AG09309 (cell line): Measurements from ENCODE around the gene CPNE7.

ENCODE experiments used
- DNase-seq: peaks from one replicate; pipeline ENCODE4 v3.0.0-alpha.2; 2010; ENCODE audit warnings: low read depth
- H3K4me3 ChIP-seq: 2 replicates; pipeline ENCODE4 v1.5.1; 2011; ENCODE audit warnings: mild to moderate bottlenecking, low read depth, low read length, moderate library complexity; ENCODE audit not compliant: control insufficient read depth
- TF ChIP-seq, protein P1 (sequence below): IDR thresholded peaks from 2 replicates; pipeline ENCODE4 v1.5.1; 2011; ENCODE audit warnings: mild to moderate bottlenecking, low read depth, low read length, inconsistent platforms; ENCODE audit not compliant: insufficient read depth, control insufficient read depth; ENCODE audit errors: missing control alignments

The CPNE7 gene

DNA sequence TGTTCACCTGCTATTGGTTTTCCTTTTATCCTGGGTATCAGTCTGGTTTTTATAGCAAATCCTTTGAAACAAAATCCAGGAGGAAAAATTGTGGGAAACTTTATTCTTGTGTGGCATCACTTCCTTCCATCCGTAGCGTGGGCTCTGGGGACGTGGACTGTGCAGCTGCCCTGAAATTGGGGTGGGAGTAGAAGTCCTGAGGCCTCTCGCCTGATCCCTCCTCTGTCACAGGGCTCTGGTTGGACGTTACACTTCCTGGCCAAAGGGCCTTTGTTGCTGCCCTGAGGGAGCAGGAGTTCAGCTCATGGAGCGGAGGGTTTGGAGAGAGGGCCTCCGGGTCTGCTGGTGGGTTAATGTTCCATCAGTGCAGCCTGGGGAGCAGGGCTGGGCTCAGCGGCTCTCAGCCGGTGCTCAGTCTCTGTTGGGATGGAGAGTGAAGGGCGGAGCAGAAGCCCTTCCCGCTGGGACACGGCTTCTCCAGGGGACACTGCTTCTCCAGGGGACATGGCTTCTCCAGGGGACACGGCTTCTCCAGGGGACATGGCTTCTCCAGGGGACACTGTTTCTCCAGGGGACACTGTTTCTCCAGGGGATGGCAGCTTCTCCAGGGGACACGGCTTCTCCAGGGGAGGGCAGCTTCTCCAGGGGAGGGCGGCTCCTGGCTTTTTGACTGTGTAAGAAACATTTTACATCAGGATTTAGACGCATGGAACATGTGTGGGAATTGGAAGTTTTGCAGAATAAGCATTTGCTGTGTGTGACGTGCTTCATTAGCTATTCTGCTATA is 30.3 kb upstream of the CPNE7 start:
- TF ChIP-seq, protein P1, sequence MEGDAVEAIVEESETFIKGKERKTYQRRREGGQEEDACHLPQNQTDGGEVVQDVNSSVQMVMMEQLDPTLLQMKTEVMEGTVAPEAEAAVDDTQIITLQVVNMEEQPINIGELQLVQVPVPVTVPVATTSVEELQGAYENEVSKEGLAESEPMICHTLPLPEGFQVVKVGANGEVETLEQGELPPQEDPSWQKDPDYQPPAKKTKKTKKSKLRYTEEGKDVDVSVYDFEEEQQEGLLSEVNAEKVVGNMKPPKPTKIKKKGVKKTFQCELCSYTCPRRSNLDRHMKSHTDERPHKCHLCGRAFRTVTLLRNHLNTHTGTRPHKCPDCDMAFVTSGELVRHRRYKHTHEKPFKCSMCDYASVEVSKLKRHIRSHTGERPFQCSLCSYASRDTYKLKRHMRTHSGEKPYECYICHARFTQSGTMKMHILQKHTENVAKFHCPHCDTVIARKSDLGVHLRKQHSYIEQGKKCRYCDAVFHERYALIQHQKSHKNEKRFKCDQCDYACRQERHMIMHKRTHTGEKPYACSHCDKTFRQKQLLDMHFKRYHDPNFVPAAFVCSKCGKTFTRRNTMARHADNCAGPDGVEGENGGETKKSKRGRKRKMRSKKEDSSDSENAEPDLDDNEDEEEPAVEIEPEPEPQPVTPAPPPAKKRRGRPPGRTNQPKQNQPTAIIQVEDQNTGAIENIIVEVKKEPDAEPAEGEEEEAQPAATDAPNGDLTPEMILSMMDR = no peak
- H3K4me3 ChIP-seq = no peak overlapping the region
- no peak for DNase-seq

DNA sequence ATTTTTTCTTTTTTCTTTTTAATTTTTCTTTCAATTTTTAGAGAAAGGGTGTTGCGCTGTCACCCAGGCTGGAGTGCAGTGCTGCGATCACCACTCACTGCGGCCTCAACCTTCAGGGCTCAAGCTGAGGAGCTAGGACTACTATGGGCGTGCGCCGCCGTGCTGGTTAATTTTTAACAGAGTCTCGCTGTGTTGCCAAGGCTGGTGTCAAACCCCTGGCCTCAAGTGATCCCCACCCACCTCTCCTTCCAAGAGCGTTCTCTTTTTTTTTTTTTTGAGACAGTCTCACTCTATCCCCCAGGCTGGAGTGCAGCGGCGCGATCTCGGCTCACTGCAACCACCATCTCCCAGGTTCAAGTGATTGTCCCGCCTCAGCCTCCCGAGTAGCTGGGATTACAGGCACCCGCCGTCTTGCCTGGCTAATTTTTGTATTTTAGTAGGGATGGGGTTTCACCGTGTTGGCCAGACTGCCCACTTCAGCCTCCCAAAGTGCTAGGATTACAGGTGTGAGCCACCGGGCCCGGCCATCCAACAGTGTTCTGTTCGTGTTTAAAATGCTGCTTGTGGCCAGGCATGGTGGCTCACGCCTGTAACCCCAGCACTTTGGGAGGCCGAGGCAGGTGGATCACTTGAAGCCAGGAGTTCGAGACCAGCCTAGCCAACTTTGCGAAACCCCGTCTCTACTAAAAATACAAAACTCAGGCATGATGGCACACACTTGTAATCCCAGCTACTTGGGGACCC is 29.6 kb upstream of the CPNE7 start:
- TF ChIP-seq, protein P1 = no peak
- no peak for DNase-seq
- H3K4me3 ChIP-seq = no peak overlapping the region

DNA sequence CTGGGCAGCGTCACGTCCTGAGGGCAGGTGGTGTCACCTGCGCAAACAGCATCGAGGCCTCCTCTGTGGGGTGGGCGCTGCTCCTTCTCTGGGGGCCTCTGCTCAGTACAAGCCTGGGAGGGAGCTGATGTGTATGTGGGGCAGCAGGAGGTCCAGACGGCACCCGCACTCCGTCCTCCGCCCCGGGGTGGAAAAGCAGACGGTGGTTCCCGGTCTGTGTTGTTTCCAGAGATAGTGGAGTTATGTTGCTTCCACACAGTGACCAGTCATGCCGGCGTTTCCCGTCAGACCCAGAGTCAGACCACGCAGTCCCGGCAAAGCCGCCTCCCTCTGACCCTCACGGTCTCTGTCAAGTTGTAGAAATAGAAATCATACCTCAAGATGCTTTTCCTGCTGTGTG is 28.8 kb upstream of the CPNE7 start:
- no peak overlapping the region for H3K4me3 ChIP-seq
- TF ChIP-seq, protein P1 = no peak
- no peak for DNase-seq

DNA sequence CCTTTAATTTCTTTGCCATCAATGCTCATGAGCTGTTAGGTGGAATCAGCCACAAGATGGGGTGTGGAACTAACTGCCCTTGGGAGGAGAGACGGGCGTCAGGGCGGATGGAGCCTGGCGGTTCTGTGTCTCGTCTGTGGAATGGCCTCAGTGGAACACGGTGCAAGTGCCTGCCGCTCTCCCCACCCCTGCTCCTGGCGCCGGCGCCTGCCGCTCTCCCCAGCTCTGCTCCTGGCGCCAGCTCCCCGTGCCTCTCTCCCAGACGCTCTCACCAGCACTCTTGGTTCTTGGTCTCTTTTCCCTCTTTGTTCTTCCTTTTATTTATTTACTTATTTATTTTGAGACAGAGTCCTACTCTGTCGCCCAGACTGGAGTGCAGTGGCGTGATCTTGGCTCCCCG is 28.3 kb upstream of the CPNE7 start:
- no peak overlapping the region for H3K4me3 ChIP-seq
- no peak for DNase-seq
- TF ChIP-seq, protein P1 = no peak

DNA sequence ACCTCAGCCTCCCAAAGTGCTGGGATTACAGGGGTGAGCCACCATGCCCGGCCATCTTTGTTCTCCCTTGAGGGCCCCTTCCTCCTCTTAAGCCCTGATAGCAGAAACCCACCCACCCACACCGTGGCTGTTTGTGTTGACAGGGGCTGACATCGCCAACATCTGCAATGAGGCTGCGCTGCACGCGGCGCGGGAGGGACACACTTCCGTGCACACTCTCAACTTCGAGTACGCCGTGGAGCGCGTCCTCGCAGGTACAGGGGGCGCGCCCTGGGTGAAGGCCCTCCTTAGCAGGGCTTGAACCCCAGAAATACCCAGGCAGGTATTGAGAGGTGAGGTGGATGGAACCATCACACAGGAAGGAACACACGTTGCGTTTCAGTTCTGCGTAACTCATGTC is 27.7 kb upstream of the CPNE7 start:
- no peak for DNase-seq
- TF ChIP-seq, protein P1 = no peak
- no peak overlapping the region for H3K4me3 ChIP-seq

DNA sequence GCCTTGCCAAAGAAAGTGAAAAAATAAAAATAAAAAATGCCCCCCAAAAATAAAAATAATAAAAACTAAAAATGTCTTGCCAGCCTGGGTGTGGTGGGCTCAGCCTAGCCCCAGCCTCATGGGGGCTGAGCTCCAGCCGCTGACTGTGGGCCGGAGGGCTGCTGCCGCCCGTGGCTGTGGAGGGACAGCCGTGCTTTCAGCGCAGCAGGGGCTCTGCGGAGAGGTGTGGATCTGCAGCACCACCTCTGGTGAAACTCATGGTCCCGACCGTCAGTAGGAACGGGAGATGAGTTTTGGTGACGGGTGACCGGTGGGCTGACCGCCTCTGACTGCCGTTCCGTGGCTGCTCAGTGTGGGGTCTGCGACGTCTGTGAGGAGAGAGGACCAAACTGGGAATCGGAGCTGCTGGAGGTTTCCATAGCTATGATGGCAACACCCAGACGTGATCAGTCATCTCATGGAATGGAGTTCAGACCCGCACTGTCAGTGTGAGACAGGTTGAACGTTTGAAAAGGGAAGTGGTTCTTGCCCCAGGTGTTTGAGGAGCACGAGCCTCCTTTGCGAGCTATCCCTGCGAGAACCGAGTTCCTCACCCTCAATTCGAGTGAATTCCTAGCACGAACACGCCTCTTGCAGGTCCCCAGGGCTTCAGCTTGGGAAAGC is 27.1 kb upstream of the CPNE7 start:
- DNase-seq = no peak
- H3K4me3 ChIP-seq = no peak overlapping the region
- TF ChIP-seq, protein P1 = no peak
